SU-DHL-6 (cell line): ENCODE results near the gene ARHGAP30.

Source experiments
- H2AFZ ChIP-seq: fragments of 200-600 bp; sonication (generic); 2 replicates; pipeline ENCODE4 v1.6.1; 2014; ENCODE audit warnings: low read depth, mild to moderate bottlenecking, moderate library complexity, mixed read lengths, antibody characterized with exemption, low read length; ENCODE audit not compliant: severe bottlenecking
- H3F3A ChIP-seq: fragments of 200-600 bp; shearing (Covaris generic); 2 replicates; pipeline ENCODE4 v1.6.0; 2016; ENCODE audit warnings: antibody characterized with exemption, mild to moderate bottlenecking; ENCODE audit not compliant: insufficient read depth
- H3K27ac ChIP-seq: fragments of 200-600 bp; sonication (generic); 2 replicates; pipeline ENCODE4 v1.5.1; 2016; ENCODE audit warnings: low read depth, mild to moderate bottlenecking, low read length, moderate library complexity, mixed read lengths
- H3K27me3 ChIP-seq: fragments of 200-600 bp; sonication (generic), shearing (Covaris generic); 2 replicates; pipeline ENCODE4 v1.6.0; 2014; ENCODE audit warnings: mild to moderate bottlenecking, low read length
- H3K36me3 ChIP-seq: fragments of 200-600 bp; sonication (generic); 2 replicates; pipeline ENCODE4 v1.6.1; 2014; ENCODE audit warnings: mild to moderate bottlenecking, low read length, mixed read lengths
- H3K4me2 ChIP-seq: fragments of 300-600, 200-600 bp; shearing (Covaris generic), sonication (generic); 2 replicates; pipeline ENCODE4 v1.6.0; 2014; ENCODE audit warnings: low read length, low read depth, mild to moderate bottlenecking; ENCODE audit not compliant: poor library complexity, severe bottlenecking
- H3K4me3 ChIP-seq: fragments of 200-600 bp; sonication (generic); 2 replicates; pipeline ENCODE4 v1.5.1; 2014; ENCODE audit warnings: antibody characterized with exemption, low read length, mild to moderate bottlenecking, mixed read lengths; ENCODE audit not compliant: insufficient read depth, poor library complexity, severe bottlenecking
- H3K79me2 ChIP-seq: fragments of 200-600 bp; sonication (generic); 2 replicates; pipeline ENCODE4 v1.6.1; 2014; ENCODE audit warnings: mild to moderate bottlenecking, low read length, moderate library complexity; ENCODE audit not compliant: insufficient read depth
- H3K9ac ChIP-seq: fragments of 200-600 bp; sonication (generic); 2 replicates; pipeline ENCODE4 v1.7.0; 2014; ENCODE audit warnings: mild to moderate bottlenecking, low read length
- H3K9me2 ChIP-seq: fragments of 200-600 bp; sonication (generic); replicated peaks from 2 replicates; pipeline ENCODE4 v1.6.1; 2014; ENCODE audit warnings: low read length; ENCODE audit not compliant: insufficient read depth
- H3K9me3 ChIP-seq: fragments of 200-600 bp; sonication (generic); 2 replicates; pipeline ENCODE4 v1.6.1; 2014; ENCODE audit warnings: low read length, mixed read lengths; ENCODE audit not compliant: insufficient read depth
- H4K20me1 ChIP-seq: fragments of 200-600 bp; sonication (generic); 2 replicates; pipeline ENCODE4 v1.6.1; 2014; ENCODE audit warnings: low read depth, mild to moderate bottlenecking, antibody characterized with exemption, low read length, moderate library complexity, mixed read lengths
- EZH2phosphoT487 ChIP-seq: fragments of 200-600 bp; sonication (generic), shearing (Covaris generic); conservative IDR thresholded peaks from 2 replicates; pipeline ENCODE4 v1.6.1; 2018; ENCODE audit warnings: mild to moderate bottlenecking, antibody characterized with exemption, low read length, moderate library complexity, mixed read lengths
- TF ChIP-seq, protein P1 (sequence below): fragments of 200-600 bp; sonication (generic); IDR thresholded peaks from one replicate; pipeline ENCODE4 v1.5.1; 2017; ENCODE audit warnings: antibody characterized with exemption, mild to moderate bottlenecking, low read length, moderate library complexity; ENCODE audit not compliant: insufficient read depth, poor library complexity, severe bottlenecking

The ARHGAP30 gene

DNA sequence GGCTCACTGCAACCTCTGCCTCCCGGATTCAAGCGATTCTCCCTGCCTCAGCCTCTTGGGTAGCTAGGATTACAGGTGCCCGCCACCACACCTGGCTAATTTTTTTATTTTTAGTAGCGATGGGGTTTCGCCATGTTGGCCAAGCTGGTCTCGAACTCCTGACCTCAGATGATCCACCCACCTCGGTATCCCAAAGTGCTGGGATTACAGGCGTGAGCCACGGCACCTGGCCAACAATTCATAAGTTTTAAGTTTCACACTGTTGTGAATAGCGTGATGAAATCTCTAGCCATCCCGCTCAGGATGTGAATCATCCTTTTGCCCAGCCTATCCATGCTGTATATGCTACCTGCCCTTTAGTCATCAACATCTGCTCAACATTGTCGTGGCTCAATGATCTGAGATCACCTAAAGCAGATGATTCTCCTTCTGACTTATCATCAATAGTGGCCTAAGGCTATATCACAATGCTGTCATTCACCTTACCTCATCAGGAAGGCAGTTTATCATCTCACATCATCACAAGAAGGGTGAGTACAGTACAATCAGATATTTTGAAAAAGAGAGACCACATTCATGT, 45.5 kb upstream of the ARHGAP30 start:
- Histone ChIP-seq H3K27me3 (no peaks in the 10 kb centered on the region), H3F3A (peaks cover 10% of the 10 kb centered on the region; the same call in 1 of the 2 replicates), H3K9ac (no peak overlapping the region), H3K79me2 (peaks cover 83% of the 10 kb centered on the region), H3K9me3 (no peaks in the 10 kb centered on the region), H2AFZ (no peak overlapping the region), H4K20me1 (0 out of 2 replicates have a peak, but pooled peaks cover 8% of the 10 kb centered on the region), H3K4me2 (no peak overlapping the region), H3K4me3 (no peak overlapping the region), H3K36me3 (peaks cover 4% of the 10 kb centered on the region; the same call in 1 of the 2 replicates), H3K9me2 (no peaks in the 10 kb centered on the region), H3K27ac (no peak overlapping the region)
- TF ChIP-seq, protein P1, sequence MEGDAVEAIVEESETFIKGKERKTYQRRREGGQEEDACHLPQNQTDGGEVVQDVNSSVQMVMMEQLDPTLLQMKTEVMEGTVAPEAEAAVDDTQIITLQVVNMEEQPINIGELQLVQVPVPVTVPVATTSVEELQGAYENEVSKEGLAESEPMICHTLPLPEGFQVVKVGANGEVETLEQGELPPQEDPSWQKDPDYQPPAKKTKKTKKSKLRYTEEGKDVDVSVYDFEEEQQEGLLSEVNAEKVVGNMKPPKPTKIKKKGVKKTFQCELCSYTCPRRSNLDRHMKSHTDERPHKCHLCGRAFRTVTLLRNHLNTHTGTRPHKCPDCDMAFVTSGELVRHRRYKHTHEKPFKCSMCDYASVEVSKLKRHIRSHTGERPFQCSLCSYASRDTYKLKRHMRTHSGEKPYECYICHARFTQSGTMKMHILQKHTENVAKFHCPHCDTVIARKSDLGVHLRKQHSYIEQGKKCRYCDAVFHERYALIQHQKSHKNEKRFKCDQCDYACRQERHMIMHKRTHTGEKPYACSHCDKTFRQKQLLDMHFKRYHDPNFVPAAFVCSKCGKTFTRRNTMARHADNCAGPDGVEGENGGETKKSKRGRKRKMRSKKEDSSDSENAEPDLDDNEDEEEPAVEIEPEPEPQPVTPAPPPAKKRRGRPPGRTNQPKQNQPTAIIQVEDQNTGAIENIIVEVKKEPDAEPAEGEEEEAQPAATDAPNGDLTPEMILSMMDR: no peak
- no peak for TF ChIP-seq EZH2phosphoT487

DNA sequence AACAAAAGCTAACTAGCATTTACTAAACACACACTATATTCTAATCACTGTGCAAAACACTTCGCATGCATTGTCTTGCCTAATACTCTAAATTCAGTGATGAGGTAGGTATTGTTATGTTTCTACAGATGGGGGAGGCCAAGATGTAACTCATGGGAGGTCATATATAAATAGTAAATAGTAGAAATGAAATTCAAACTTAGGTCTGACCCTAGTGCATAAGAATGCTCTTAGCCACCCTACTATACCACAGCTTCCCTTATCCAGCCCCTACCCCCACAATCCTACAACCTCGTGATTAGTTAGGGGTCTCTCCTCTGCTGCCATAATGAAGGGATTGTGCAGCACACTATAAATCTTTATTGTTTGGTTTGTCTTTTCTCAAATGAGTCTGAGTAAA, 44.9 kb upstream of the ARHGAP30 start:
- H3K79me2 ChIP-seq: peaks cover 90% of the 10 kb centered on the region
- H3K36me3 ChIP-seq: peaks cover 5% of the 10 kb centered on the region; the same call in 1 of the 2 replicates
- no peak overlapping the region for H3K4me3 ChIP-seq
- H3K27ac ChIP-seq: no peak overlapping the region
- H3K9me2 ChIP-seq: no peaks in the 10 kb centered on the region
- H2AFZ ChIP-seq: no peak overlapping the region
- H3K4me2 ChIP-seq: peak overlapping the region; percentile 11
- no peak overlapping the region for H3K9ac ChIP-seq
- no peaks in the 10 kb centered on the region for H3K9me3 ChIP-seq
- TF ChIP-seq EZH2phosphoT487: no peak
- TF ChIP-seq, protein P1: no peak
- H4K20me1 ChIP-seq: peaks cover 10% of the 10 kb centered on the region; the same call in 1 of the 2 replicates
- no peaks in the 10 kb centered on the region for H3K27me3 ChIP-seq
- peaks cover 4% of the 10 kb centered on the region; the same call in 1 of the 2 replicates for H3F3A ChIP-seq

GRCh38 chr1:161113915-161114314, 44.2 kb upstream of the ARHGAP30 start:
- H3K9me3 ChIP-seq: no peaks in the 10 kb centered on the region
- TF ChIP-seq EZH2phosphoT487: no peak
- TF ChIP-seq, protein P1: no peak
- H3F3A ChIP-seq: peaks cover 8% of the 10 kb centered on the region; the same call in 1 of the 2 replicates
- no peaks in the 10 kb centered on the region for H3K9me2 ChIP-seq
- peaks cover 6% of the 10 kb centered on the region; the same call in 1 of the 2 replicates for H3K36me3 ChIP-seq
- H3K4me3 ChIP-seq: no peak overlapping the region
- H3K4me2 ChIP-seq: peak overlapping the region; percentile 0
- H3K27me3 ChIP-seq: no peaks in the 10 kb centered on the region
- peaks cover 16% of the 10 kb centered on the region; the same call in 1 of the 2 replicates for H4K20me1 ChIP-seq
- H3K79me2 ChIP-seq: peaks cover 96% of the 10 kb centered on the region
- no peak overlapping the region for H2AFZ ChIP-seq
- no peak overlapping the region for H3K9ac ChIP-seq
- no peak overlapping the region for H3K27ac ChIP-seq
